ENCODE data around the gene DNM3.

- TF ChIP-seq, protein P1, sequence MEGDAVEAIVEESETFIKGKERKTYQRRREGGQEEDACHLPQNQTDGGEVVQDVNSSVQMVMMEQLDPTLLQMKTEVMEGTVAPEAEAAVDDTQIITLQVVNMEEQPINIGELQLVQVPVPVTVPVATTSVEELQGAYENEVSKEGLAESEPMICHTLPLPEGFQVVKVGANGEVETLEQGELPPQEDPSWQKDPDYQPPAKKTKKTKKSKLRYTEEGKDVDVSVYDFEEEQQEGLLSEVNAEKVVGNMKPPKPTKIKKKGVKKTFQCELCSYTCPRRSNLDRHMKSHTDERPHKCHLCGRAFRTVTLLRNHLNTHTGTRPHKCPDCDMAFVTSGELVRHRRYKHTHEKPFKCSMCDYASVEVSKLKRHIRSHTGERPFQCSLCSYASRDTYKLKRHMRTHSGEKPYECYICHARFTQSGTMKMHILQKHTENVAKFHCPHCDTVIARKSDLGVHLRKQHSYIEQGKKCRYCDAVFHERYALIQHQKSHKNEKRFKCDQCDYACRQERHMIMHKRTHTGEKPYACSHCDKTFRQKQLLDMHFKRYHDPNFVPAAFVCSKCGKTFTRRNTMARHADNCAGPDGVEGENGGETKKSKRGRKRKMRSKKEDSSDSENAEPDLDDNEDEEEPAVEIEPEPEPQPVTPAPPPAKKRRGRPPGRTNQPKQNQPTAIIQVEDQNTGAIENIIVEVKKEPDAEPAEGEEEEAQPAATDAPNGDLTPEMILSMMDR (optimal IDR thresholded peaks at IDR 0.05 in 1 of 3, IDR thresholded peaks at IDR 0.05 in 1 of 3, conservative IDR thresholded peaks at IDR 0.05 in 1 of 3; ENCODE audit: extremely low read depth in 1 of 3, insufficient read depth in 2 of 3, low read length in 3 of 3) = no peak
- TF ChIP-seq EZH2 (IDR thresholded peaks at IDR 0.05; ENCODE audit: low read length) = no peak
Observed at GRCh38 chr1:171863531-171863930, 22.2 kb downstream of the DNM3 start.
